ENCODE measurements around the gene TSHZ3. TPM values are rescaled to one million over a fixed set of nuclear protein-coding genes. Genes with fewer than 3 reads are reported as not detected.

The TSHZ3 gene
- total and polyA plus RNA-seq, 9 of the 15 experiments (the other 6 are each of a cell fraction or from before 2014, with no cell fraction given) = 0.03 to 0.13 (median 0.05) TPM; not detected in 5

GRCh38 chr19:31352782-31353651 lies 3.8 kb upstream of the TSHZ3 start:
- H2AFZ ChIP-seq (ENCODE audit: low read depth, low read length) = no peak overlapping the region
- no peak for DNase-seq (ENCODE audit: extremely low read depth in 1 of 4, low spot score in 3 of 4)
- ChIA-PET POLR2A (no interaction called here), CTCF (ENCODE audit: low intra/inter-chr PET ratio) (no interaction called here)
- ATAC-seq = no peak
- BruUV-seq (replicated peaks) = no TSS peak
- H3K4me2 ChIP-seq (ENCODE audit: insufficient read depth, low read length) = no peak overlapping the region
- no peak overlapping the region for H3K4me3 ChIP-seq
- WGBS (ENCODE audit: insufficient coverage, low coverage, missing lambda C conversion rate) = 19% methylated on average over 42 of the region's 43 CpGs
- H3K27ac ChIP-seq (ENCODE audit: extremely low read depth, low read depth, low read length) = no peak overlapping the region
- no peak for FAIRE-seq
- intact Hi-C loops (cut with micrococcal nuclease) = no loop called here
- peaks cover 25 to 66% of the 10 kb centered on the region in 2 experiments for H3K27me3 ChIP-seq (ENCODE audit: control insufficient read depth in 2 of 2, insufficient read depth in 2 of 2, low read length in 2 of 2)
- TF ChIP-seq EP400 (IDR thresholded peaks at IDR 0.05) (no peak), DACH1 (IDR thresholded peaks at IDR 0.05; ENCODE audit: partially characterized antibody) (no peak), SREBF1 (IDR thresholded peaks at IDR 0.05; ENCODE audit: borderline replicate concordance, low read depth, low read length) (no peak), TOE1 (IDR thresholded peaks at IDR 0.05; ENCODE audit: borderline replicate concordance) (no peak), TOE1 (CRISPR knock-in tag; IDR thresholded peaks at IDR 0.05; ENCODE audit: borderline replicate concordance, low read depth) (no peak), ZNF408 (CRISPR knock-in tag; IDR thresholded peaks at IDR 0.05; ENCODE audit: low read depth) (no peak), HCFC1 (IDR thresholded peaks at IDR 0.05; ENCODE audit: low read depth, low read length) (no peak), TAF9B (IDR thresholded peaks at IDR 0.05; ENCODE audit: partially characterized antibody) (no peak), ZNF778 (CRISPR knock-in tag; IDR thresholded peaks at IDR 0.05) (no peak), KAT8 (IDR thresholded peaks at IDR 0.05; ENCODE audit: low read depth) (no peak), KHSRP (IDR thresholded peaks at IDR 0.05) (no peak)
- in situ Hi-C loops (cut with MboI) = no loop called here
- no peaks in the 10 kb centered on the region for H4K20me1 ChIP-seq (replicated peaks; ENCODE audit: control insufficient read depth, insufficient read depth, low read length)
- H3K79me2 ChIP-seq (ENCODE audit: control insufficient read depth, insufficient read depth, low read length) = no peaks in the 10 kb centered on the region
- H3K36me3 ChIP-seq (ENCODE audit: control insufficient read depth, insufficient read depth, low read length) = no peaks in the 10 kb centered on the region
- no peaks in the 10 kb centered on the region for H3K9me3 ChIP-seq (replicated peaks; ENCODE audit: control insufficient read depth, insufficient read depth, low read depth, low read length)
- peaks cover 0 to 32% of the 10 kb centered on the region in 2 experiments; a peak in 2 of 5 replicates for H3K4me1 ChIP-seq (replicated peaks in 1 of 2; ENCODE audit: control insufficient read depth in 2 of 2, insufficient read depth in 2 of 2, low read length in 2 of 2)
- H3K9me1 ChIP-seq (ENCODE audit: control insufficient read depth, insufficient read depth, low read length) = no peaks in the 10 kb centered on the region
- no peak overlapping the region for H3K9ac ChIP-seq (ENCODE audit: insufficient read depth in 1 of 2, low read depth in 2 of 2, low read length in 2 of 2)

Data from K562 (cell line).